HEK293 (cell line): ENCODE data around the gene NUDT22.

Source experiments
- RBAK ChIP-seq: fragments of 450-650 bp; formaldehyde crosslinking; IDR thresholded peaks from 2 replicates; pipeline ENCODE4 v1.5.1; 2016; ENCODE audit warnings: missing biosample characterization, missing genetic modification characterization
- ZBTB1 ChIP-seq: fragments of 450-650 bp; formaldehyde crosslinking; IDR thresholded peaks from 2 replicates; pipeline ENCODE4 v1.5.1; 2016; ENCODE audit warnings: missing biosample characterization, missing genetic modification characterization
- ZBTB8A ChIP-seq: fragments of 450-650 bp; formaldehyde crosslinking; IDR thresholded peaks from 2 replicates; pipeline ENCODE4 v1.5.1; 2016; ENCODE audit warnings: missing biosample characterization, missing genetic modification characterization
- ZNF121 ChIP-seq: fragments of 450-650 bp; formaldehyde crosslinking; IDR thresholded peaks from 2 replicates; pipeline ENCODE4 v1.5.1; 2016; ENCODE audit warnings: missing biosample characterization, missing genetic modification characterization
- TF ChIP-seq, protein P1 (sequence below): fragments of 450-650 bp; formaldehyde crosslinking; conservative IDR thresholded peaks from 2 replicates; pipeline ENCODE4 v1.5.1; 2016; ENCODE audit warnings: low read depth, missing biosample characterization, missing genetic modification characterization

DNA sequence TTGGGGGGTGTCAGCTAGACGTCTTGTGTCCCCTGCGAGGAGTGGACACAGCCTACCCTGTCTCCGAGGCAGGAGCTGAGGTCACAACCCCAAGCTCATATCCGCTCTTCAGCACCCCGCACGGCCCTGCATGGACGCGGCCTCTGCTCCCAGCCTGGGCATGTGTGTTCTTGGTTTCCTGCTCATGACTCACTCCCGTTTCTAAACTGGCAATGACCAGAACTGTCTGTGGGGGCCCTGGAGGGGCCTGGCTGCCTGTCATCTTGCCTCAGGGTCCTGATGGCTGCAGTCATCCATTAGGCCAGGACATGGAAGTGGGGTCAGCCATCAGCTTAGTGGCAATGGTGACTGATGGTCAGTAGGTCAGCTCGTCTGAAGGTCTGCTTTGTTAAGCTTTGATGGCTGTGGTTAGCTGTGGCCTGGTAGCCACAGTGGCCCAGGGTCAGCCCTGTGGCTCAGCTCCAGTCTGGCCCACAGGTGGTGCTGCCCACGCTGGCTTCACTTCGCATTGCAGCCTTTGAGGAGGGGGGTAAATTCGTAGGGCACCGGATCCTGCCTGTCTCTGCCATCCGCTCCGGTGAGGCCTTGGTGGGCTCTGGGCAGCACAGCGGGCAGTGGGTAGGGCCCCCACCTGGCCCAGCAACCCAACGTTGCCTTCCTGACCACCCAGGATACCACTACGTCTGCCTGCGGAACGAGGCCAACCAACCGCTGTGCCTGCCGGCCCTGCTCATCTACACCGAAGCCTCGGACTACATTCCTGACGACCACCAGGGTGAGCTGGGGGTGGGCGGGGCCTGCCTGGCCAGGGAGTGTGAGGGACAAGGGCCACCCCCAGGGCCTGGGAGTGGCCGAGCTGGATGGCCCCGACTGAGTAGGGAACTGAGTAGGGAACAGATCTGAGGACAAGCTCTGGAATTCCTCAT, 37.2 kb downstream of the NUDT22 start:
- TF ChIP-seq RBAK (tag by site-specific recombination) (no peak), ZBTB8A (no peak), ZBTB1 (tag by site-specific recombination) (no peak), ZNF121 (tag by site-specific recombination) (no peak)
- TF ChIP-seq, protein P1, sequence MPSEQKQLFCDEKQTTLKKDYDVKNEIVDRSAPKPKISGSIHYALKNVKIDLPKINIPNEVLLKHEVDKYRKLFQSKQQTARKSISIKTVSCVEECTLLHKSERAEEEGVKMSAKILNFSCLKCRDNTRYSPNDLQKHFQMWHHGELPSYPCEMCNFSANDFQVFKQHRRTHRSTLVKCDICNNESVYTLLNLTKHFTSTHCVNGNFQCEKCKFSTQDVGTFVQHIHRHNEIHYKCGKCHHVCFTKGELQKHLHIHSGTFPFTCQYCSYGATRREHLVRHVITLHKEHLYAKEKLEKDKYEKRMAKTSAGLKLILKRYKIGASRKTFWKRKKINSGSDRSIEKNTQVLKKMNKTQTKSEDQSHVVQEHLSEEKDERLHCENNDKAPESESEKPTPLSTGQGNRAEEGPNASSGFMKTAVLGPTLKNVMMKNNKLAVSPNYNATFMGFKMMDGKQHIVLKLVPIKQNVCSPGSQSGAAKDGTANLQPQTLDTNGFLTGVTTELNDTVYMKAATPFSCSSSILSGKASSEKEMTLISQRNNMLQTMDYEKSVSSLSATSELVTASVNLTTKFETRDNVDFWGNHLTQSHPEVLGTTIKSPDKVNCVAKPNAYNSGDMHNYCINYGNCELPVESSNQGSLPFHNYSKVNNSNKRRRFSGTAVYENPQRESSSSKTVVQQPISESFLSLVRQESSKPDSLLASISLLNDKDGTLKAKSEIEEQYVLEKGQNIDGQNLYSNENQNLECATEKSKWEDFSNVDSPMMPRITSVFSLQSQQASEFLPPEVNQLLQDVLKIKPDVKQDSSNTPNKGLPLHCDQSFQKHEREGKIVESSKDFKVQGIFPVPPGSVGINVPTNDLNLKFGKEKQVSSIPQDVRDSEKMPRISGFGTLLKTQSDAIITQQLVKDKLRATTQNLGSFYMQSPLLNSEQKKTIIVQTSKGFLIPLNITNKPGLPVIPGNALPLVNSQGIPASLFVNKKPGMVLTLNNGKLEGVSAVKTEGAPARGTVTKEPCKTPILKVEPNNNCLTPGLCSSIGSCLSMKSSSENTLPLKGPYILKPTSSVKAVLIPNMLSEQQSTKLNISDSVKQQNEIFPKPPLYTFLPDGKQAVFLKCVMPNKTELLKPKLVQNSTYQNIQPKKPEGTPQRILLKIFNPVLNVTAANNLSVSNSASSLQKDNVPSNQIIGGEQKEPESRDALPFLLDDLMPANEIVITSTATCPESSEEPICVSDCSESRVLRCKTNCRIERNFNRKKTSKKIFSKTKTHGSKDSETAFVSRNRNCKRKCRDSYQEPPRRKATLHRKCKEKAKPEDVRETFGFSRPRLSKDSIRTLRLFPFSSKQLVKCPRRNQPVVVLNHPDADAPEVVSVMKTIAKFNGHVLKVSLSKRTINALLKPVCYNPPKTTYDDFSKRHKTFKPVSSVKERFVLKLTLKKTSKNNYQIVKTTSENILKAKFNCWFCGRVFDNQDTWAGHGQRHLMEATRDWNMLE (tag by site-specific recombination): no peak
